C4-2B (cell line): ENCODE results near the gene ZAR1.

Source experiments
- CTCF ChIP-seq: fragments of 450-650 bp; conservative IDR thresholded peaks from 2 replicates; pipeline ENCODE4 v1.5.1; 2017; ENCODE audit warnings: mild to moderate bottlenecking
- ZFX ChIP-seq: fragments of 450-650 bp; IDR thresholded peaks from 2 replicates; pipeline ENCODE4 v1.6.1; 2017

- TF ChIP-seq CTCF (no peak), ZFX (no peak)
Observed at GRCh38 chr4:48493452-48494100, 3.5 kb downstream of the ZAR1 start.
